IMR-90 (cell line): Measurements from ENCODE around the gene PDS5A. TPM values are rescaled to one million over a fixed set of nuclear protein-coding genes. Genes with fewer than 3 reads are reported as not detected.

Experiments used
- ATAC-seq: fragments of 200-7000 bp; cut with Tn5 transposase; 2 replicates; pipeline ENCODE4 v1.9.1; 2020; ENCODE audit warnings: low read depth, mild to moderate bottlenecking, moderate library complexity
- BruUV-seq: library from RNA; stranded (reverse); fragments of 400-500 nt; replicated peaks from 2 replicates; lab custom pipeline; 2021; lab: Mats Ljungman, UMichigan
- CTCF ChIA-PET: fragments of 300-600 bp; formaldehyde crosslinking; extraction: SDS; loops from one replicate; lab custom pipeline; 2021; ENCODE audit warnings: antibody characterized with exemption; lab: Yijun Ruan, JAX
- POLR2A ChIA-PET: fragments of 300-600 bp; sonication (Branson Sonifier 250); formaldehyde crosslinking; loops from one replicate; lab custom pipeline; 2022; ENCODE audit warnings: antibody characterized with exemption; ENCODE audit not compliant: unreplicated experiment; lab: Charles Lee
- DNase-seq: peaks from one replicate; pipeline ENCODE4 v3.0.0; 2013
- H2AFZ ChIP-seq: replicated peaks from 2 replicates; pipeline ENCODE3; 2013; ENCODE audit warnings: low read length, mild to moderate bottlenecking; ENCODE audit not compliant: poor library complexity
- H2AK5ac ChIP-seq: 2 replicates; pipeline ENCODE4 v1.6.1; 2013; ENCODE audit warnings: low read depth, low read length, inconsistent platforms
- H2AK9ac ChIP-seq: replicated peaks from 2 replicates; pipeline ENCODE3; 2013; ENCODE audit warnings: mild to moderate bottlenecking, low read depth, low read length, moderate library complexity; ENCODE audit not compliant: poor library complexity
- H2BK120ac ChIP-seq: 2 replicates; pipeline ENCODE4 v1.6.1; 2013; ENCODE audit warnings: low read depth, low read length, inconsistent platforms
- H2BK15ac ChIP-seq: 3 replicates; pipeline ENCODE4 v1.6.1; 2013; ENCODE audit warnings: low read depth, low read length, inconsistent platforms
- H2BK20ac ChIP-seq: 2 replicates; pipeline ENCODE4 v1.6.1; 2013; ENCODE audit warnings: low read depth, mild to moderate bottlenecking, inconsistent platforms, low read length, moderate library complexity
- H2BK5ac ChIP-seq: 2 replicates; pipeline ENCODE4 v1.6.1; 2013; ENCODE audit warnings: mild to moderate bottlenecking, low read depth, low read length, inconsistent platforms; ENCODE audit not compliant: poor library complexity, severe bottlenecking
- H3K14ac ChIP-seq: replicated peaks from 2 replicates; pipeline ENCODE4 v1.6.1; 2013; ENCODE audit warnings: low read depth, low read length, inconsistent platforms
- H3K18ac ChIP-seq: 2 replicates; pipeline ENCODE4 v1.6.1; 2013; ENCODE audit warnings: low read depth, low read length, control low read depth
- H3K23ac ChIP-seq: 2 replicates; pipeline ENCODE4 v1.6.1; 2013; ENCODE audit warnings: low read depth, low read length, inconsistent platforms
- H3K27ac ChIP-seq: 2 replicates; pipeline ENCODE4 v1.5.1; 2013; ENCODE audit warnings: mild to moderate bottlenecking, control low read depth, low read length; ENCODE audit not compliant: insufficient read depth
- H3K27me3 ChIP-seq: 2 replicates; pipeline ENCODE4 v1.6.1; 2013; ENCODE audit warnings: low read length; ENCODE audit not compliant: control insufficient read depth, insufficient read depth
- H3K36me3 ChIP-seq: 2 replicates; pipeline ENCODE4 v1.6.1; 2013; ENCODE audit warnings: low read length, mixed read lengths; ENCODE audit not compliant: control insufficient read depth, insufficient read depth
- H3K4ac ChIP-seq: 2 replicates; pipeline ENCODE4 v1.6.1; 2013; ENCODE audit warnings: low read depth, low read length, inconsistent platforms
- H3K4me1 ChIP-seq: 2 replicates; pipeline ENCODE4 v1.6.1; 2013; ENCODE audit warnings: low read length, mixed read lengths; ENCODE audit not compliant: control insufficient read depth, insufficient read depth
- H3K4me2 ChIP-seq: 2 replicates; pipeline ENCODE4 v1.6.1; 2013; ENCODE audit warnings: low read depth, mild to moderate bottlenecking, control low read depth, low read length, moderate library complexity
- H3K4me3 ChIP-seq: 2 replicates; pipeline ENCODE4 v1.5.1; 2013; ENCODE audit warnings: low read depth, mild to moderate bottlenecking, control low read depth, low read length, moderate library complexity; ENCODE audit not compliant: insufficient read depth
- H3K56ac ChIP-seq: 2 replicates; pipeline ENCODE4 v1.6.1; 2013; ENCODE audit warnings: low read length, inconsistent platforms; ENCODE audit not compliant: insufficient read depth; ENCODE audit errors: extremely low read depth
- H3K79me1 ChIP-seq, 2 experiments: 2 replicates each; pipeline ENCODE4 v1.6.1; 2013; ENCODE audit warnings: low read length in 2 of 2, inconsistent platforms in 1 of 2, low read depth in 1 of 2
- H3K9ac ChIP-seq: 2 replicates; pipeline ENCODE4 v1.6.1; 2013; ENCODE audit warnings: low read depth, low read length, control low read depth
- H3K9me1 ChIP-seq: 2 replicates; pipeline ENCODE4 v1.6.1; 2013; ENCODE audit warnings: low read length, inconsistent platforms; ENCODE audit not compliant: insufficient read depth
- H3K9me3 ChIP-seq: 2 replicates; pipeline ENCODE4 v1.6.1; 2013; ENCODE audit warnings: low read length; ENCODE audit not compliant: control insufficient read depth, insufficient read depth
- H4K20me1 ChIP-seq: 2 replicates; pipeline ENCODE4 v1.6.1; 2013; ENCODE audit warnings: low read length, inconsistent platforms; ENCODE audit not compliant: insufficient read depth
- H4K5ac ChIP-seq: 2 replicates; pipeline ENCODE4 v1.6.1; 2013; ENCODE audit warnings: mild to moderate bottlenecking, low read depth, low read length, control low read depth
- H4K8ac ChIP-seq, 2 experiments: 2 replicates each; pipeline ENCODE4 v1.6.1; 2013; ENCODE audit warnings: low read depth in 2 of 2, low read length in 2 of 2, control low read depth in 1 of 2, inconsistent platforms in 1 of 2
- H4K91ac ChIP-seq: 2 replicates; pipeline ENCODE4 v1.6.1; 2013; ENCODE audit warnings: low read depth, low read length, inconsistent platforms; ENCODE audit not compliant: insufficient read depth
- CEBPB ChIP-seq: IDR thresholded peaks from 2 replicates; pipeline ENCODE4 v1.6.1; 2012; ENCODE audit warnings: low read depth, low read length, improper control_type of control experiment
- ELK1 ChIP-seq: fragments of 150-350 bp; IDR thresholded peaks from 2 replicates; pipeline ENCODE4 v1.6.1; 2016; ENCODE audit warnings: low read depth, mild to moderate bottlenecking, low read length, moderate library complexity, borderline replicate concordance
- FOS ChIP-seq: fragments of 150-350 bp; IDR thresholded peaks from 2 replicates; pipeline ENCODE4 v1.6.1; 2016; ENCODE audit warnings: low read depth, low read length
- MAZ ChIP-seq: IDR thresholded peaks from 2 replicates; pipeline ENCODE4 v1.6.1; 2012; ENCODE audit warnings: low read depth, mild to moderate bottlenecking, low read length, improper control_type of control experiment, moderate library complexity, borderline replicate concordance
- MXI1 ChIP-seq: IDR thresholded peaks from 2 replicates; pipeline ENCODE4 v1.6.1; 2012; ENCODE audit warnings: low read depth, mild to moderate bottlenecking, low read length, moderate library complexity, borderline replicate concordance
- NFE2L2 ChIP-seq: fragments of 150-350 bp; IDR thresholded peaks from 2 replicates; pipeline ENCODE4 v1.6.1; 2016; ENCODE audit warnings: low read depth, mild to moderate bottlenecking, low read length
- WGBS, 2 experiments: methylation state at CpG; one replicate each; pipeline versions ENCODE4 v1.1.5 to v1.1.7; 2013; ENCODE audit warnings: missing lambda C conversion rate in 2 of 2; ENCODE audit not compliant: insufficient read length in 1 of 2; ENCODE audit errors: extremely low coverage in 2 of 2; 5-methylcytosine and 5-hydroxymethylcytosine counted together
- dilution Hi-C: fragments of 300-500 bp; cut with HindIII; formaldehyde crosslinking; loops from one replicate; pipeline ENCODE4 v1.14.3; 2018; ENCODE audit warnings: low sequenced_read_pairs; ENCODE audit not compliant: unreplicated experiment
- in situ Hi-C: fragments of 300-500 bp; cut with MboI; formaldehyde crosslinking; loops from 3 replicates; pipeline ENCODE4 v1.14.3; 2019; ENCODE audit warnings: low sequenced_read_pairs, inconsistent platforms, mixed read lengths
- intact Hi-C: fragments of 100-400 bp; cut with micrococcal nuclease; formaldehyde crosslinking; loops from 2 replicates; pipeline ENCODE4 v1.10.0; 2022
- polyA plus RNA-seq, 3 experiments: library from polyadenylated mRNA; depleted of rRNA; stranded (reverse); fragments of >200 nt; gene quantifications; 2 replicates each; pipeline ENCODE4 v1.2.3, GENCODE V29; 2012; ENCODE audit warnings: low replicate concordance in 1 of 3
- total RNA-seq: library from RNA; depleted of rRNA; stranded (reverse); fragments of >200 nt; gene quantifications from 2 replicates; pipeline ENCODE4 v1.2.3, GENCODE V29; 2012

The PDS5A gene
- total and polyA plus RNA-seq, 2 of the 4 experiments (the other 2 are of a cell fraction), result 16.3 to 33.5 TPM

GRCh38 chr4:39924014-39924413 is 53.7 kb downstream of the PDS5A start:
- ATAC-seq (no peak), DNase-seq (no peak)
- Histone ChIP-seq H3K23ac (no peak overlapping the region), H3K14ac (no peak overlapping the region), H2BK15ac (no peak overlapping the region), H4K8ac (0 out of 4 replicates have a peak overlapping the region, but pooled peaks of 1 of the 2 experiments have one; percentile 2), H3K18ac (no peak overlapping the region), H2BK120ac (no peak overlapping the region), H4K20me1 (no peaks in the 10 kb centered on the region; the same call in none of the 2 replicates), H3K4me1 (no peaks in the 10 kb centered on the region), H3K79me1 (peaks cover 21 to 25% of the 10 kb centered on the region in 2 experiments), H2AK5ac (no peak overlapping the region), H3K4me3 (no peak overlapping the region), H3K36me3 (peaks cover 8% of the 10 kb centered on the region), H3K9me1 (peaks cover 3% of the 10 kb centered on the region; the same call in 1 of the 2 replicates), H3K9ac (no peak overlapping the region), H3K4ac (no peak overlapping the region), H3K9me3 (no peaks in the 10 kb centered on the region), H2BK5ac (no peak overlapping the region), H3K56ac (no peak overlapping the region), H3K4me2 (no peak overlapping the region), H3K27ac (no peak overlapping the region), H2AFZ (no peak overlapping the region), H2BK20ac (no peak overlapping the region), H4K91ac (no peak overlapping the region), H4K5ac (no peak overlapping the region), H2AK9ac (no peak overlapping the region), H3K27me3 (no peaks in the 10 kb centered on the region)
- no CpG with 5 or more reads among the region's 2 CpGs for WGBS, 2 experiments
- TF ChIP-seq CEBPB, result no peak
- no peak for TF ChIP-seq ELK1
- no peak for TF ChIP-seq NFE2L2
- TF ChIP-seq MXI1, result no peak
- no peak for TF ChIP-seq FOS
- no peak for TF ChIP-seq MAZ
- in situ Hi-C loops, result no loop called here
- dilution Hi-C loops, result no loop called here
- intact Hi-C loops, result no loop called here
- BruUV-seq, result no TSS peak
- ChIA-PET POLR2A (no interaction called here), CTCF (no interaction called here)
